HG03460 (cell line): ENCODE results near the gene SUV39H2.
A peak's percentile ranks its signal among the peaks of the same experiment; 100 is the strongest.
"Not testable (repeated sequence)": the region's sequence is repeated elsewhere in the genome, so short reads cannot be mapped to it uniquely, and the experiment has no call there.

Source experiments
- ATAC-seq: cut with Tn5 transposase; IDR thresholded peaks from one replicate; pipeline ENCODE4 v1.9.1; 2021; ENCODE audit not compliant: unreplicated experiment

Gene SUV39H2

DNA sequence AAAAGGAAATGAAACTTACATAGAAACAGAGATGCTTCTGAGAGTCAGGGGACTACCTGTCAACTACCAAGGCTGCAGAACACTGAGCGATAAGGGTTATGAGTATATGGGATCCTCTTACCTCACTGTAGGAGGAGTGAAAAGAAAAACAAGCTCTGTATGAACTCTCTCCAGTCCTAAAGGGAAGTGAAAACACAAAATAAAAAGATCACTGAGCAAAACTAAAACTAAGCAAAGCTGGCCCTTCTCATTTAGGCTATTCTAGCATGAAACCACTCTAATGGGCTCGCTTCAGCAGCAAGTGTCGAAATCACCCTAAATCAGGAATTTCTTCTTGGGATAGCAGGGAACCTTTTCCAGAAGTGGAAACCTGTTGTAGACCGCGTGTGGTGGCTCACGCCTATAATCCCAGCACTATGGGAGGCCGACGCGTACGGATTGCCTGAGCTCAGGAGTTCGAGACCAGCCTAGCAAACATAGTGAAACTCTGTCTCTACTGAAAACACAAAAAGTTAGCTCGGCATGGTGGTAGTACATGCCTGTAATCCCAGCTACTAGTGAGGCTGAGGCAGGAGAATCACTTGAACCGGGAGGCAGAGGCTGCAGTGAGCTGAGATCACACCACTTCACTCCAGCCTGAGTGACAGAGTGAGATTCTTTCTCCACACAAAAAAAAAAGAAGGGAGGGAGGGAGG, 48.2 kb downstream of the SUV39H2 start:
- ATAC-seq: peak; percentile 97

DNA sequence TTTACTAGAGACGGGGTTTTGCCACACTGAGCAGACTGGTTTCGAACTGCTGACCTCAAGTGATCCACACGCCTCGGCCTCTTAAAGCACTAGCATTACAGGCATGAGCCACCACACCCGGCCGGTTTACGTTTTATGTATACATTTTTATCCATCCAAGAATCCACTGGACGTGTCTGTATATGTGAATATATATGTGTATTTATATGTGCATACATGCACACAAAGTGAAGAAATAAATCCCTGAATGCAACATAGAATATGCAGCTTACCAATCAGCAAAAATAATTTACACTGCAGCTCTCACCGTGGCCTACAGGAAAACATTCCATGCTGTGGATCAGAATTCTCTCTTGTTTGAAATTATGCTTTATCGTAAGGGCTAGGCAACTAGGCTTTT, 51.9 kb downstream of the SUV39H2 start:
- ATAC-seq: no peak

DNA sequence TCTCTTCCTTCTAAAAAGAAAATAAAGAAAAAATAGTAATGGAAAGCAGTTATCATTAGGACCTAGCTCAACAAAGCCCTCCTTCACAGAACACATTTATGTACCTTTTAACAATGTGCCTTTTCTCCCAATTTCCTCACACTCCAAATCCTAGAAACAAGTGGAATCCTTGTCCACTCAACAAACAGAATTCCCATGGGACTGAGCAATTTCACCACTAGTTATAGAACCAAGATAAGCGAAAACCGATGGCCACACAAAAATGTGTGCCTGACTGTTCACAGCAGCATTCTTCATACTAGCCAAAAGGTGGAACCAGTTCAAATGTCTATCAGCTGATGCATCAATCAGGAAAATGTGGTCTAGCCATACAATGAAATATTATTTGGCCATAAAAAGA, 57.9 kb downstream of the SUV39H2 start:
- ATAC-seq: no peak

DNA sequence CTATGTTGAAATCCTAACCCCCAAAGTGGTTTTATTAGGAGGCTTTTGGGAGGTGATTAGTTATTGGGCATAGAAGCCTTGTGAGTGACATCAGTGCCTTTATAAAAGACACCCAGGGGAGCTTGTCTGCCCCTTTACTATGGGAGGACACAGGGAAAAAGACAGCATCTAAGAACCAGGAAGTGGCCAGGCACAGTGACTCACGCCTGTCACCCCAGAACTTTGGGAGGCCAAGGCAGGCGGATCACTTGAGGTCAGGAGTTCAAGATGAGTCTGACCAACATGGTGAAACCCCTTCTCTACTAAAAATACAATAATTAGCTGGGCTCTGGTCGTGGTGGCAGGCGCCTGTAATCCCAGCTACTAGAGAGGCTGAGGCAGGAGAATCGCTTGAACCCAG, 60.3 kb downstream of the SUV39H2 start:
- ATAC-seq: not testable (repeated sequence)

DNA sequence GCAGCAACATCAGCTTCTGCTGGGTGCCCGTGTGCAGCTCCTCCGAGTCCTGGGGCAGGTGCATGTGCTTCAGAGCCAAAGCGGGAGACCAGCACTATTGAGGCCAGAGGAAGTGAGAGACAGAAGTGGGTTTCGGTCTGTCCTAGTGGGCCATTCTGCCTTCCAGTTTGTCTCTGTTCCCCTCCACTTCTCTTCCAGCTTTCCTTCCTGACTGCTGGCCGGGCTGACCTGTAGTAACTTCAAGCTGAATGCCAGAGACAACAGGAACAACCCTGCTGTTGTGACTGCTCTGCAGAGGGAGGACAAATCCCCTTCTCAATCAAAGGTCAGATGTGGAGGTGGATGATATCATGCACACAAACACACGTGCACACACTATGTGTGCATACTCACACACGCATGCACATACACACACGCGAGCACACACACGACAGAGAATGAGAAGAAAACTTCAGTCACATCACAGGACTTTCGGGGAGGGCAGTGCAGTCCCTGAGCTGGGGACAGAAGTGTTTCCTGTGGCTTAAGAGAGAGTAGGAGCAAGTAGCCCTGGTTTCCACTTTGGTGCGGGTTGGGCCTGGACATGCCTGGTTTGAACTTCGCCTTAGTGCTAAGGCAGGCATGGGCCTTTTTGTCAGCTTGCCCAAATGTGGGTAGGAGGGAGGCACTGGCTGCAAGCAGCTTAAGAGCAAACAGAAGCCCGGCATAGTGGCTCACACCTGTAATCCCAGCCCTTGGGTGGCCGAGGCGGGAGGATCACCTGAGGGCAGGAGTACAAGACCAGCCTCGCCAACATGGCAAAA, 63.7 kb downstream of the SUV39H2 start:
- ATAC-seq: peak; percentile 80

DNA sequence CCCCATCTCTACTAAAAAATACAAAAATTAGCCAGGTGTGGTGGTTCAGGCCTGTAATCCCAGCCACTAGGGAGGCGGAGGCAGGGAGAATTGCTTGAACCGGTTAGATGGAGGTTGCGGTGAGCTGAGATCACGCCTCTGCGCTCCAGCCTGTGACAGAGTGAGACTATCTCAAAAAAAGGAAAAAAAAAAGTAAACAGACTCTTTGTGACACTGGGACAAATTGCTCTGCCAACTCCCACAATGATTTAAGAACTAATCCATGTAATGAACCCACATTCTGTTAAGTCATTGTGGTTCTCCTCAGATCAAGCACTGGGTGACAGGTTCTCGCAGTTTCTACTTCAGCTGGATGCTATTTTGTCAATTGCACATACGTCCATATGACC, 64.3 kb downstream of the SUV39H2 start:
- not testable (repeated sequence) for ATAC-seq

DNA sequence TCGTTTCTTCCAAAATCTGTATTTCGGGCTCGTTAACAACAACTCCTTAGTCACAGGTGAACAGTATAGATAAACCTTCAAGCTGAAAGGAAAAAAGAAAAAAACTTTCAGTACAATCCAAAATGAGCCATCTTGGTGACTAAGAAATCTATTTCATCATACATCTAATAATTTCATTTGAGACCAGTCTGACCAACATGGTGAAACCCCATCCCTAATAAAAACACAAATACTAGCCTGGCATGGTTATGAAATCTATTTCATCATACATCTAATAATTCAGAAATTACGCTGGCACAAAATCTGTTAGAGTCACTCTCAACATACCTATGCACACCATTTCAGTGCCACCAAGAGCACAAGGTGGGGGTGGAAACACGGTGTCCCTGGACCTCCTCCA, 66.4 kb downstream of the SUV39H2 start:
- no peak for ATAC-seq

DNA sequence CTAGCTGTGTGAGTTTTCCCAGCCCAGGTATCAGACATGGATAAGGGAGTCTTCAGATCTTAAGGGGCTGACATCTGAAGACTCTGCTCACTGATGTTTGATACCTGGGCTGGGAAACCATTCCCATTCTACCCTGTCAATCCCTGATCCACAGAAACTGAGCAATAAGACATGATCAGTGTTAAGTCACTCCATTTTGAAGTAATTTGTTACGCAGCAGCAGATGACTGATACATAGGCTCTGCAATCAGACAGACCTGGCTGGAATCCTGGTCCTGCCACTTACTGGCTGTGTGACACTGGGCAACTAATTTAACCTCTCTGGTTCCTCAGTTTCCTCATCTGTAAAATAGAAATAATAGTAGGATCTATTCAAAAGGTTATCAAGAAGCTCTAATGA, 68.6 kb downstream of the SUV39H2 start:
- no peak for ATAC-seq

DNA sequence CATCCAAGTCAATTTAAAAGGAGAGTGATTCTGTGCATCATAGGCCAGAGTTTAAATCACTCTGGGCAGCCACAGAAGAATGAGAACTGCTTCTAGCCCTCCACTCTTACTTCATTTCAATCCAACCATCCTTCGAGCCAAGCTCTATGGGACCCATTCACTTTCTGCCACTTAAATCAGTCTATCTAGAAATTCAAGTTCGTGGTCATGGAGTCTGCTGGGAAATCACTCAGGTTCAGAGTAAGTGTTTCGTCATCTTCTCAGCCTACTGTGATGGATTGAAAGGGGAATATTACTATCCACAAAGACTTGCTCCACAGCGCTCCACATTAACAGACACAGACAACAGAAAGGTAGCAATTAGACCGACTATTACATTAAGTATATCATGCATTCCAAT, 70.6 kb downstream of the SUV39H2 start:
- ATAC-seq: no peak

DNA sequence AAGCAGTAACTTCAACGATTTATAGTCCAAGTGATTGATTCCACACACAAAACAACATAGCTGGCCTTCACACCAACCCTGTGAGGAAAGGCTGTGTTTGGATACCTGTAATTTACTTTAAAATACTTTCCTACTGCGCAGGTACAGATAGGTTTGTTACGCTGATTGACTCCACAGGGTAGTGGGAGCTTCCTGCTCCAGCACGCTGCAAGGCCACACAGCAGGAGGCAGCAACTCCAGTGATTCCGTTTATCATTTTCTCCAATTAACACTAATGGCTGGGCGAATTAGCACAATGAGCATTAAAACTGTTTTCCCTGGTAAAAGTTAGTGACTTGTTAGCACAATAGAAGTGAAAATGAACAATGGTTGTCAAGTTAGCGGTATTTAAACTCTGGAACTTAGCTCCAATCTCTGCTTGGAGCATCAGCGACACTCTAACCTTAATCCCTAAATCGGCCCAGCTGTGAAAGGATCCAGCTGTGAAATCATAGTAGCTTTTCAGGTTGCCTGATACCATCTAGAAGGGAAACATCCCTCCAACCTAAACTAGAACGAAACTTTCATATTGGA, 74.3 kb downstream of the SUV39H2 start:
- ATAC-seq: no peak

DNA sequence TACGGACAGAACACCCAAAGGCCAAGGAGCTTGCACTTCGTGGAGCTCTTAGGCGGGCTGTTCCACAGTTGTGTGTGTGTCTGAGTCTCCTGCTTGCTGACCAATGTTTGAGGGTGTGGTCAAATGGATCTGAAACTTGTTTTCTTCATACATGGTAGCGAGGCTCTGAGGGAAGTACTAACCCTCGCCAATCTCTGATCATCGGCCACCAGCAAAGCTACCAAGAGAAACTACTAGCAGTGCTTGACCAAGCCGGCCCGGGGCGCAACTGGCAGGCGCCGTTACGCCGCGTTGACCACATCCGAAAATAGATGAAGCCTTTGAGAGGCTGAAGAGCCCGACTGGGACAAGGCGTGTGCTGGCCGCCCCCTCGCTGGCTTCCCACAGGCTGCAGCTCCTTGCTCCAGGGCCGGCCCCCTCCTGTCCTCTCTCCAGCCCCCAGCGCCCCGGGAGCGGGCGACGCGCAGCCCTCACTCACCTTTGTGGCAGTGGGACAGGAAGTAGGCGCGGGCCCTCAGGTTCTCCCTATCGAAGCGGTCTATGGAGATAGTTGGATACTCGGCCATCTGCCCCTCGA, 74.8 kb downstream of the SUV39H2 start:
- peak; percentile 36 for ATAC-seq
